ENCODE data around the gene LCN6.
"Not testable (repeated sequence)": the region's sequence is repeated elsewhere in the genome, so short reads cannot be mapped to it uniquely, and the experiment has no call there.

Gene LCN6

DNA sequence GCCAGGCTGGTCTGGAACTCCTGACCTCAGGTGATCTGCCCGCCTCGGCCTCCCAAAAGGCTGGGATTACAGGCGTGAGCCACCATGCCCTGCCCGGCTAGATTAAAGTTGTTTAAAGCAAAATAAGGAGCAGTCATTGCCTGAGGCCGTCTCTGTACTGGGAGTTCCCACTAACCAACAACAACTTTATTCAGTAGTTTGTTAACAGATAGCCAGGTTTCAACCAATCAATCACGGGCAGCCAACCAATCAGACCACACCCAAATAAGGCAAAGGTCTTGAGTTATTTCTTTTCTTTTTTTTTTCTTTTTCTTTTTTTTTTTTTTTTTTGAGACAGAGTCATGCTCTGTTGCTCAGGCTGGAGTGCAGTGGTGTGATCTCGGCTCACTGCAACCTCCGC is 43.6 kb downstream of the LCN6 start:
- not testable (repeated sequence) for DNase-seq

DNA sequence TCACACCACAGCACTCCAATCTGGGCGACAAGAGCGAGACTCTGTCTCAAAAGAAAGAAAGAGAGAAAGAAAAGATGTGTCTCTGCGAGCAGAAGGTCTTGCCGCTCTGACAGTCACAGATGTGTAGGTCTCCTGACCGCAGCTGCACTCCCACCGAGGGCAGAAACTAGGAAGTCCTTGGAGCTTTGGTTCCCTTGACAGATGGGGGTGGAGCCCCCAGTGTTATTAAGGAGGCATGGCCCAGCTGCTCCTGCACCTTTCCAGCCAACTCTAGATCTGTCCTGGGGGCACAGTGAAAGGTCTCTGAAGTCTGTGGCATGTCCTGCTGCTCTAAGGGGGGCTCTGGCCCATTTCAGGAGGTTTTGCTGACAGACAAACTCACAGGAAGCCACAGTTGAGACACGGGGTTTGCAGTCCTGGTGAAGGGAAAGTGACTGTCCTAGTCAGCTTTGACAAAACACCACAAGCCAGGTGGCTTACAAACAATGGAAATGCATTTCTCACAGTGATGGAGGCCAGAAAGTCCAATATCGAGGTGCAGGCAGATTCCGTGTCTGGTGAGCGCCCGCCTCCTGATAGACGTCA is 45.0 kb downstream of the LCN6 start:
- no peak for DNase-seq

DNA sequence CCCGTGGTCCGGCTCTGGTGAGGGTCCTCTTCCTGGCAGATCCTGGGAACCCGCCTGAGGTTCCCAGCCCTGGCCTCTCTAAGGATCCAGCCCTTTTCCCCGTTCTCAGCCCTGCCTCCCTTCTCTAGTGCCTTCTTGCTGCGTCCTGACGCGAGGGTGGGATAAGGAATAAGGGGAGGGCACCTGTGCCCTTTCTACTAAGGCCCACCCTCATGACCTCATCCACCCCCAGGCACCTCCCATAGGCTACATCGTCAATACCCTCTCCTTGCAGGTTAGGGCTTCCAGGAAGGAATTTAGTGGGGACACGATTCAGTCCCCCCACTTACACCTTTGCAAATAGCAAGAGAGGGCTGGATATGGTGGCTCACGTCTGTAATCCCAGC is 46.7 kb downstream of the LCN6 start:
- no peak for DNase-seq

DNA sequence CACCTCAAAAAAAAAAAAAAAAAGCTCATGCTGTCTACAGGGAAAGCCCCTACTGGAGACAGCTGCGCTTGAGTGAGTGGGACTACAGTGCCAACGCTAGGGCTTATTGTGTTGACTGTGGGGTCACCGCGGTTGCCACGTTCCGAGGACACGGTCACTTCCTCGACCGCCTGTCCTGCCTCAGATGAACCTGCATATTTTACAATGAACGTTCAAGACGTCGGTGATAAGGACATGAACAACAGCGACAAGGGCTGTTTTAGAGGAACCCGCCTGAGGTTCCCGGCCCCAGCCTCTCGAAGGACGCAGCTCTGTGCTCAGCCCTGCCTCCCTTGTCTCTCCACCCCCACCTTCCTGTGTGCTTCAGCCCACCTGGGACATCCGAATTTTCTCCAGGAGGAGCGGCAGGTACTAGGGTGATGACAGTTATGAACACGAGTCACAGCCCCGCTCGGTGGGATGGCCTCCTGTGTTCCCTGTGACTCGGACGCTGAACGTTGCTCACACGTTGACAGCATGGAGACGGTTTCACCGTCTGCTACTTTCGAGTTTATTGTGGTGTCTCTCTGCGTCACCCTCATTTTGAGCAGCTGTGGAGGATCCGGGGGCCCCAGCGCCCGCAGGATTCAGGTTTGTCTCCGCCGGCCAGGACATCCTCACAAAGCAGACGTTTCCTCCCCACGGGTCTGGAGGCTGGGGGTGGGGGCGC is 47.2 kb downstream of the LCN6 start:
- DNase-seq = no peak

DNA sequence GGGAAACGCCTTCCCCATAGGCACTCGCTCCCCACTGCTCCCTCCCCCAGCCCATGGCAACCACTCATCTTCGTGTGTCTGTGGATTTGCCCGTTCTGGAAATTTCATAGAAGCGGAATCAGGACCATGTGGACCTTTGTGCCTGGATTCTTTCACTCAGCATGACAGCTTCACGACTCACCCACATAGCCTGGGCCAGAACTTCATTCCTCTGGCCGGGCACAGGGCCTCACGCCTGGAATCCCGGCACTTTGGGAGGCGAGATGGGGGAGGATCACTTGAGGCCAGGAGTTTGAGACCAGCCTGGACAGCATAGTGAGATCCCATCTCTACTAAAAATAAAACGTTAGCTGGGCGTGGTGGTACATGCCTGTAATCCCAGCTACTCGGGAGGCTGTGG is 48.0 kb downstream of the LCN6 start:
- DNase-seq = no peak

DNA sequence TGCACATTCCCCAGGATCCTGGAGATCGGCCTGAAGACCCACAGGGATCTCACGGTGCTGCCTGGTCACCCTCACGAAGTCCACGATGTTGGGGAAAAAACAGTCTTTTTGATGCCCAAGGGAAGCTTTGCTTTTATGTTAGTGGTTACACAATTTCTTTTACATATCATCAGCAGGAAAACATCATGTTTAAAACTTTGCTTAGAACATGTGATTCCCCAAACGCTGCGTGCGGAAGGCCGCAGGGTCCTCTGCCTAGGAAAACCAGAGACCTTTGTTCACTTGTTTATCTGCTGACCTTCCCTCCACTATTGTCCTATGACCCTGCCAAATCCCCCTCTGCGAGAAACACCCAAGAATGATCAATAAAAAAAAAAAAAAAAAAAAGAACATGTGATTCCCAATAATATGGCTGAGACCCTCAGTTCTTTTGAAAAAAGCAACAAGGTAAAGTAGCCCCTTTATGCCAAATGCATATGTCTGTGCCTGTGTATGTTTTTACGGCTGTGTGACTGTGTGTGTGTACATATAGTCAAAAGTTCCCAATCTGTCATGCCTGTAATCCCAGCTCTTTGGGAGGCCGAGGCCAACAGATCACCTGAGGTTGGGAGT is 49.6 kb downstream of the LCN6 start:
- no peak for DNase-seq

DNA sequence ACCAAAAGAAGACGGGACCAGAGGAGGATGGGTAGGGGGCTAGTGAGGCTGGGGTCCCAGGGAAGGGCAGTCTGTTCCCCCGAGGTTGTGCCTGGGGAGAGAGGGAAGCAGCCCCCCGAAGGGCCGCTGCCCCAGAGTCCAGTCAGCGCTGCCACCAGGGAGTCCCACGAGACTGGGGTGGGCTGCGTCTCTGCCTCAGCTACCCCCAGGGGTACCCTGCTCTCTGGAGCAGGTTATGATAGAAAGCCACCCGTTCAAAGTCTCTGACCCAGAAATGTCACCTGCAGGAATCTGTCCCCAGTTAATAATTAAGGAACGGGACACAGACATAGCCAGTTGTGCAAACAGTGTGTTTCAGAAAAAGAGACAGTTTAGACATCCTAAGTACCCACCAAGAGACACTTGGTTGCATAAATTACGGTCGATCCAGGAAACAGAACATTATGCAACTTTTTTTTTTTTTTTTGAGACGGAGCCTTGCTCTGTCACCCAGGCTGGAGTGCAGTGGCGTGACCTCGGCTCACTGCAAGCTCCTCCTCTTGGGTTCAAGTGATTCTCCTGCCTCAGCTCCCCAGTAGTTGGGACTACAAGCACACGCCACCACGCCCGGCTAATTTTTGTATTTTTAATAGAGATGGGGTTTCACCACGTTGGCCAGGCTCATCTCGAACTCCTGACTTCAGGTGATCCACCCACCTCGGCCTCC is 50.4 kb downstream of the LCN6 start:
- no peak for DNase-seq

DNA sequence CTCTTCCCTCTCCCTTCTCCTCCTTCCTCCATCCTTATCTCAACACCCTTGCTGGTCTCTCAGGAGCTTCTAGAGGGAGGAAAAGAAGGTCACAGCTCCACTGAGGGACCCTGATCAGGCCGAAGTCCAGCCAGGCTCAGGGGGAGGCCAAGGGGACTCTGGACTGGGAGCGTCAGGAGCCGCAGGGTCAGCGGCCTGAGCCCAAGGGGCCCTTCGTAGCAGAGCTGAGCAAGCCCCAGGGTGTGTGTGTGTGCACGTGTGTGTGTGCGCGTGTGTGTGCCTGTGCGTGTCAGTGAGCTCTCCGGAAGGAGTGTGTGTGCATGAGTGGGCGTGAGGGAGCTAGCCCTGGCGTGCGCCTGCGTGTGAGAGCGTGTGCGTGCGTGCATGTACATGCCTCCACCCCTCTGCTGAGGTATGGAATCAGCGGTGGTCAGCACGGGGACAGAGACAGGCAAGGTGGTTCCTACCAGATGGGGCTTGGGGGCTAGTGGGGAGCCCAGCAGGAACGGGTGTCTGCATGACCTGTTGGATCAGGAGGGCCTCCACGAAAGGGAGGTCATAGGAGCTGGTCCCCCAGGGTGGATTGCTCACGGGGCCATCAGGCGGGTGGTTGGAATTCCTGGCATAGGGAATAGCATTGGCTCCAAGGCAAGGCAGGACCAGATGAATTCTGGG is 51.0 kb downstream of the LCN6 start:
- DNase-seq = no peak

DNA sequence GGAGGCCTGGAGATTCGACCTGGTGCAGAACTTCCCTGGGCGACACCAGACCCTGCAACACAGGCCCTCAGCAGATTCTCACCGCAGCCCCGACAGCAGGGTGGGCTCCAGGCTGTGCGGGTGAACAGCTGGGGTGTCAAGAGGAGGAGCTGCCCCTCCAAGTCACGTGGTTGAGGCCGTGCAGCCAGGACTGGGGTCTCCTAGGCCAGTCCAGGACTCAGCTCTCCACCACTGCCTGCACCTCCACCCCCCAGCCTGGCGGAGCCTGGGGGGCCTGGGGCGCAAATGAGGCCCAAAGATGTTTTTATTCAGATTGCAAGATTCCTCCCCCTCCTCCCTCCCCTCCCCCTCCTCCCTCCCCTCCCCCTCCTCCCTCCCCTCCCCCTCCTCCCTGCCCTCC is 51.8 kb downstream of the LCN6 start:
- no peak for DNase-seq

DNA sequence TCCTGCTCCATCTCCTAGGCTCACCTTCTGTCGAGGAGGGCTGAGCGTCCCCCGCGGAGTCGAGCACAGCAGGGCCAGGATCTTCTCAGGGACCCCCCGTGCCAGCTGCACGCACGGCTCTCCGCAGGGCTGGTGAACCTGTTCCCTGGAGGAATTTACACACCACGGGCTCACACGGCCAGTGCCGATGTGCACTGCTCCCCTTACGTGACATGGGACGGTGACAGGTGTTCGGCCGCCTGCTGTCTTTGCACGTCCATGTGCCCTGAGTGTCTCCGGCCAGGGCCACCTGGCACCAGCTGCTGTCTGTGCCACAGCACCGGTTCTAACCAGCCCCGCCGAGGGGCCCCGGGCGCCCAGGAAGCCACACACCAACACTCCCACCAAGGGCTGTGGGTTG is 52.4 kb downstream of the LCN6 start:
- no peak for DNase-seq

DNA sequence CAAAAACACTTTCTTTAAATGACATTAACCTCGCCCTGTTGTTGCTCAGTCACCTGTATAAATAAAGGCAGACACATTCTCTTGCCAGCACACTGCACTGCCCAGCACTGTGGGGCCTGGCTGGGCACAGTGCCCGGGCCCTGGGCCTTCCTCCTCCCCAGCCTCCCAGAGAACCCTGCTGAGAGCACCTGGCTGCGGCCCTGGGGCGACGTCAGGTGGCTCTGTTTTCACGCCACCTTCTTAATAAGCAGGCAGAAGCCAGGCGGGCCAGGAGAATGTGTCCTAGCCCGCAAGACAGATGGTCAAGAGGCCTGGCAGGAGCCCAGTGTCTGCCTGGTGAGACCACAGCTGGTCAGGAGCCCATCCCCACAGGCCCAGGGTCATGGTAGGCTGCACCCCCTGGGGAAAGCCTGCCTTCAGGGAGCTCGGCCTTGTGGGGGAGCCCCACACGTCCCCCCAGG is 52.9 kb downstream of the LCN6 start:
- DNase-seq = no peak

DNA sequence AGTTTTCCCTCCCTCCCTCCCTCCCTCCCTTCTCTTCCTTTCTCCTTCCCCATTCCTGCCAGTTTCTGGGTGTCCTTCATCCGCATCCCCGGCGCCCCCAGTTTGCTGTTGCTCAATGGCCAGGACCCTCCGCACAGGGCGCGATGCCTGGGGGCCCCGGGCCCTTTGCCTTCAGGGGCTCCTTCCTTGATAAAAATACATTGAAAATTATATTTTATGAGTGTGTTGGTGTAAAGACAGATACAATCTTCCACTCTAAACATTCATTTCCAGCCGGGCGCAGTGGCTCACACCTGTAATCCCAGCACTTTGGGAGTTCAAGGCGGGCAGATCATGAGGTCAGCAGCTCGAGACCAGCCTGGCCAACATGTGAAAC is 53.5 kb downstream of the LCN6 start:
- DNase-seq = no peak

DNA sequence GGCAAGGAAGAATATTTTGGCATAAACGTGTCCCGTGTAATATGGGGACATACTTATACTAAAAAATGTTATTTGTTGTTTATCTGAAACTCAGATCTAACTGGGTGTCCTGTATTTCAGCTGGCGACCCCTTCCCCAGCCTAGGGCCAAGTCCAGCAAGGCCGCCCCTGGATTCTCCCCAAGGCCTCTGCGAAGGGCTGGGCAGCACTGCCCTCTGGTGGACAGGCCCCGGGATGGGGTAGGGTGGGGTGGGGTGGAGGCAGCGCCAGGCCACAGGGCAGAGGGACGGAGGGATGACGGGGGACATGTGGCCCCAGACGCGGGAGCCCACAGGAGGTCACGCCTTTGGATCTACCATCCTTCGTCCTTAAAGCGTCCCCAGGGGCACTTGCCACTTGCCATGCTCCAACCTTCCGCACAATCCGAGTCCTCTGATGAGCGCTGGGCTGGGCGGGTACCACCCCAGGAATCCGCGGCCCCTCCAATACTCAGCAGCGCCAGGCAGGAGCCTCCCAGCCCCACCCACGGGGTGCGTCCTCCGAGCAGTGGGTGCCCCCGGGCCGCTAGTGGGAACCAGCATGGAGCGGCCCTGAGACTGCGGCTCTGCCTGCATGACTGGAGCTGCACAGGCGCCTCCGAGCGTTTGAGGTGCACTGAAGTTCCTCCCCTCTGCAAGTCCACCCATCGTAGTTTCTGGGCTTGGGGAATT is 54.0 kb downstream of the LCN6 start:
- DNase-seq = no peak

All from KG1 (cell line).